A673 (cell line): Measurements from ENCODE around the gene APMAP. TPM values are rescaled to one million over a fixed set of nuclear protein-coding genes. Genes with fewer than 3 reads are reported as not detected.
"Not testable (repeated sequence)": the region's sequence is repeated elsewhere in the genome, so short reads cannot be mapped to it uniquely, and the experiment has no call there.

ENCODE experiments used
- BruUV-seq: library from RNA; stranded (reverse); fragments of 400-500 nt; replicated peaks from 2 replicates; lab custom pipeline; 2021; lab: Mats Ljungman, UMichigan
- CTCF ChIA-PET: fragments of 300-600 bp; sonication (Branson Sonifier 250); formaldehyde crosslinking; loops from one replicate; lab custom pipeline; 2022; ENCODE audit warnings: antibody characterized with exemption; lab: Charles Lee
- POLR2A ChIA-PET: fragments of 300-600 bp; sonication (Branson Sonifier 250); formaldehyde crosslinking; loops from one replicate; lab custom pipeline; 2022; ENCODE audit warnings: antibody characterized with exemption; ENCODE audit not compliant: low non-redundant PET; lab: Charles Lee
- DNase-seq: peaks from one replicate; pipeline ENCODE4 v3.0.0-alpha.2; 2015; ENCODE audit warnings: low spot score
- H3K27ac ChIP-seq: fragments of 200-600 bp; sonication (generic); 2 replicates; pipeline ENCODE4 v1.5.1; 2016; ENCODE audit warnings: mixed run types, low read depth, mild to moderate bottlenecking, mixed read lengths, antibody characterized with exemption, low read length; ENCODE audit not compliant: poor library complexity, severe bottlenecking
- H3K27me3 ChIP-seq: fragments of 200-600 bp; sonication (generic); replicated peaks from 2 replicates; pipeline ENCODE4 v1.6.1; 2017; ENCODE audit warnings: mixed run types, low read depth, mild to moderate bottlenecking, mixed read lengths, antibody characterized with exemption, low read length; ENCODE audit not compliant: insufficient read depth, poor library complexity
- H3K36me3 ChIP-seq: fragments of 200-600 bp; sonication (generic); 2 replicates; pipeline ENCODE4 v1.6.1; 2016; ENCODE audit warnings: mixed run types, mild to moderate bottlenecking, mixed read lengths, antibody characterized with exemption, low read length; ENCODE audit not compliant: insufficient read depth, poor library complexity, severe bottlenecking
- H3K4me1 ChIP-seq: fragments of 200-600 bp; sonication (generic); 2 replicates; pipeline ENCODE4 v1.6.1; 2017; ENCODE audit warnings: mixed run types, mild to moderate bottlenecking, mixed read lengths, antibody characterized with exemption, low read length; ENCODE audit not compliant: insufficient read depth, poor library complexity, severe bottlenecking
- H3K4me3 ChIP-seq: fragments of 200-600 bp; sonication (generic); 2 replicates; pipeline ENCODE4 v1.5.1; 2016; ENCODE audit warnings: low read depth, mixed run types, mild to moderate bottlenecking, mixed read lengths, low read length; ENCODE audit not compliant: poor library complexity, severe bottlenecking
- H3K9me3 ChIP-seq: fragments of 200-600 bp; sonication (generic); 2 replicates; pipeline ENCODE4 v1.6.1; 2016; ENCODE audit warnings: mixed run types, low read depth, mild to moderate bottlenecking, mixed read lengths, antibody characterized with exemption, low read length; ENCODE audit not compliant: poor library complexity, severe bottlenecking
- CTCF ChIP-seq: fragments of 300-800, 200-600 bp; sonication (generic); conservative IDR thresholded peaks from 2 replicates; pipeline ENCODE4 v1.5.1; 2017; ENCODE audit warnings: low read depth, mild to moderate bottlenecking, antibody characterized with exemption, low read length, moderate library complexity, mixed read lengths
- EZH2 ChIP-seq: fragments of 200-600 bp; sonication (generic); IDR thresholded peaks from 2 replicates; pipeline ENCODE4 v1.6.1; 2017; ENCODE audit warnings: borderline replicate concordance, low read depth, mild to moderate bottlenecking, mixed read lengths, antibody characterized with exemption, low read length; ENCODE audit not compliant: poor library complexity, severe bottlenecking
- intact Hi-C: fragments of 100-400 bp; cut with micrococcal nuclease; formaldehyde crosslinking; loops from one replicate; pipeline ENCODE4 v1.10.0; 2022; ENCODE audit not compliant: unreplicated experiment
- total RNA-seq: library from RNA; stranded (reverse); gene quantifications from 2 replicates; pipeline ENCODE4 v1.2.3, GENCODE V29; 2021

The APMAP gene
- total RNA-seq, 1 experiment from 2014 or later, result 70.3 TPM

GRCh38 chr20:24934716-24935115 is 57.8 kb downstream of the APMAP start:
- no peaks in the 10 kb centered on the region for H3K36me3 ChIP-seq
- TF ChIP-seq CTCF (no peak), EZH2 (no peak)
- H3K4me3 ChIP-seq, result no peak overlapping the region
- no peak overlapping the region for H3K27ac ChIP-seq
- no peaks in the 10 kb centered on the region for H3K4me1 ChIP-seq
- no TSS peak for BruUV-seq
- H3K9me3 ChIP-seq, result no peaks in the 10 kb centered on the region
- H3K27me3 ChIP-seq, result no peaks in the 10 kb centered on the region
- no peak for DNase-seq
- intact Hi-C loops, result no loop called here
- ChIA-PET CTCF (no interaction called here), POLR2A (no interaction called here)

DNA sequence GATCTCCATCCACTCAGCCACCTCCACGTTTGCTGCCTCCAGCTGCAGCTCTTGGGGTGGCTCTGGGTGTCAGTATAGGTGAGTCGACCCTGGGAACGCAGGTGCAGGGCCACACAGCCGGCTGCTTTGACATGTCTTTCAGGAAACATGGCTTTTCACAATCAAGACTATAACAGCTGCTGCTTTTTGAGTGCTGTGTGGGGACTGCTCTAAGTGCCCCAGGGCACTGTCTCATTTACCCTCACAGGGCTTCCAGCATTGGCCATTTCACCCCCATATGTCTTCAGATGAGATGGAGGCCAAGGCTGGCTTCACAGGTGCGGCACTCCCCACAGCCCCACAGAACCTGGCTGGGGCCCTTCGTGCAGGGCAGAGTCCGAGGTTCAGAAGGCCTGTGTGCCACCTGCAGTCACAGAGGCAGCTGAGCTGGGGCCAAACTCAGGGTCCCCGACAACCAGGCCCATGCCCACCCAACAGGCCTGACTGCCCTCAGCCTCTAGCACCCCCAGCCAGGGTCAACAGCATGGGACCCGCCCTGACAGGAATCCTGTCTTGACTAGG is 58.4 kb downstream of the APMAP start:
- no peaks in the 10 kb centered on the region for H3K4me1 ChIP-seq
- H3K36me3 ChIP-seq, result no peaks in the 10 kb centered on the region
- ChIA-PET CTCF (no interaction called here), POLR2A (no interaction called here)
- no TSS peak for BruUV-seq
- TF ChIP-seq CTCF (no peak), EZH2 (no peak)
- H3K27me3 ChIP-seq, result no peaks in the 10 kb centered on the region
- H3K27ac ChIP-seq, result no peak overlapping the region
- H3K4me3 ChIP-seq, result no peak overlapping the region
- no peak for DNase-seq
- intact Hi-C loops, result no loop called here
- H3K9me3 ChIP-seq, result no peaks in the 10 kb centered on the region

GRCh38 chr20:24933266-24933908 is 59.2 kb downstream of the APMAP start:
- intact Hi-C loops, result no loop called here
- BruUV-seq, result no TSS peak

GRCh38 chr20:24931893-24932292 is 60.7 kb downstream of the APMAP start:
- H3K27ac ChIP-seq, DNase-seq, H3K27me3 ChIP-seq, intact Hi-C loops, POLR2A ChIA-PET, BruUV-seq, H3K9me3 ChIP-seq, H3K4me3 ChIP-seq, CTCF ChIA-PET, H3K36me3 ChIP-seq, H3K4me1 ChIP-seq: not testable (repeated sequence)

More at GRCh38 chr20:24933266-24933908, 59.2 kb downstream of the APMAP start:
- Histone ChIP-seq H3K27ac (no peak overlapping the region), H3K36me3 (no peaks in the 10 kb centered on the region), H3K27me3 (no peaks in the 10 kb centered on the region), H3K4me1 (no peaks in the 10 kb centered on the region), H3K4me3 (no peak overlapping the region), H3K9me3 (no peaks in the 10 kb centered on the region)
- CTCF ChIA-PET, result no interaction called here
- POLR2A ChIA-PET, result no interaction called here
- no peak for TF ChIP-seq CTCF
- no peak for TF ChIP-seq EZH2
- DNase-seq, result no peak
